Right hindlimb (tissue), 1 donor: ENCODE data around the gene MCC.
A peak's percentile ranks its signal among the peaks of the same experiment; 100 is the strongest.

Experiments used
- DNase-seq: peaks from one replicate; pipeline ENCODE4 v3.0.0-alpha.2; 2018

MCC gene

GRCh38 chr5:113487781-113488644 is at the start of gene MCC:
Gene MCC (minus strand): TSS chr5:113488453.
- peak; percentile 92 for DNase-seq

DNA sequence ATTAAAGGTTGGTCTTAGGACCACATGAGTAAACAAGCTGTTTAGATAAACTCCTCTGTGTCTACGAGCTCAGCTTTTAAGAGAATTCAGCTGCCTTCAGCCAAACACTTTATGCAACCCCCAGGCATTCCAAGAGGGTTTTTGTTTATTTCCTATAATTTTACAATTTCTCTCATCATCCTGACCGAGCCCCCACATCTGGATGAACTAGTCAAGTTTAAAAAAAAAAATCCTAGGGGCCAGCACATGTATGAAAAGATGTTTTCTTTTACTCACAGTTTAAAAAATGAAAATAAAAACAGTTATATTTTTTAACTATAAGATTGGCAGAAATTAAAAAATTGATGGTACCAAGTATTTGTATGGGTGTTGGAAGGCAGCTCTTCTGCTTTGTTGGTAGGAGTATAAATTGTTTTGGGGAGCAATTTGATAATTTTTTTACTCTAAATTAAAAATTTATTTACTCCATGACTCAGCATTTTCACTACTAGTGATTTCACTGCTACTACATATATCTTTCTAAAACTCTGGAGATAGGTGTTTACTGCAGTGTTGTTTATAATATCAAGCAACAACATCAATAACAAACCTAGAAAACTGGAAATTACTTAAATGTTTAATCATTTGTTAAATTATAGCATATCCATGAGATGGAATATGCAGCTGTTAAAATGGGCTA is 43.4 kb upstream of the MCC start:
- DNase-seq = no peak

- DNase-seq = no peak
Observed at GRCh38 chr5:113527746-113528145, 39.5 kb upstream of the MCC start.

- no peak for DNase-seq
Observed at GRCh38 chr5:113526421-113526820, 38.2 kb upstream of the MCC start.

GRCh38 chr5:113524927-113525326 is 36.7 kb upstream of the MCC start:
- DNase-seq = no peak

DNA sequence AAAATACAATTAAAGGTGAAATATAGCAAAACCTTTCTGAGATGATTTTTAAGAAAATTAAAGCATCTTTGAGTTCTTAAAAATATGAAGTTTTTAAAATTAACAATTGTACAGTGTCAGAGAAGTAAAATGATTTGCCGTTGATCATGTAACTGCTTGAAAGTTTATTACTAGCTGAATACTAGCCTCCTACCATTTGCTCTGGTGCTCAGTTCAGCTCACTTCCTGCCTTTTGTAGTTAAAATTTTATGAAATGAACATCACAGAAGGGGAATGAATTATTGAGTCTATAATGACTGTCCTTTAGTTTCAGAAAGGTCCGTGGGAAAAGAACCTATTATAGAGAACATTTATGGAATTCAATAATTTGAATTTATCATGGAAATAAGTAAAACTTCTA is 34.9 kb upstream of the MCC start:
- DNase-seq = no peak

DNA sequence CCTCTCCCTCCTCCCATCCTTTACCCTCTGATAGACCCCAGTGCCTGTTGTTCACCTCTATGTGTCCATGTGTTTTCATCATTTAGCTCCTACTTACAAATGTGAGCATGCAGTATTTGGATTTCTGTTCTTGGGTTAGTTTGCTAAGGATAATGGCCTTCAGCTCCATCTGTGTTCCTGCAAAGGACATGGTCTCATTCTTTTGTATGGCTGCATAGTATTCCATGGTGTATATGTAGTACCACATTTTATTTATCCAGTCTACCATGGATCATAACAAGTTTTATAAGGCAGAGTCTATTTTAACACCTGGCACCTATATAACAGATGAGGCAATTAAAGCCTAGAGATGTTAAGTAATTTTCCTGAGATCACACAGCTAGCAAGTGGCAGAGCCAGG is 32.6 kb upstream of the MCC start:
- no peak for DNase-seq

- DNase-seq = no peak
Observed at GRCh38 chr5:113520429-113520828, 32.2 kb upstream of the MCC start.

DNA sequence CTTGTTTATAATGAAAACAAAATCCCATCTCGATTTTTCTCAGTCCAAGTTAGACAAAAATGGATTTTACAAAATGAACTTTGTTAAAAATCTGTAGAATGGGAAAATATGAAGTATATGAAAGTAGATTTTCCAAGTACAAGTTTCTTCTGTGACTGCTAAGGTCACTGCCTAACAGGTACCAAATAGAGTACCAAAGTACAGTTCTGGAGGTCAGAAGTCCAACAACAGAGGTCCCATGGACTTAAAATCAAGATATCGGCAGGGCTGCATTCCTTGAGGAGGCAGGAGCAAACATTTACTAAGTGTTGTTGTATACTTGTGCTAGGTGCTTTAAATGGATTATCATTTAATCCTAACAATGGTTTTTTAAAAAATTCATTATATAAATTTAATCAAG is 31.2 kb upstream of the MCC start:
- DNase-seq = no peak

GRCh38 chr5:113518884-113519283 is 30.6 kb upstream of the MCC start:
- DNase-seq = no peak

DNA sequence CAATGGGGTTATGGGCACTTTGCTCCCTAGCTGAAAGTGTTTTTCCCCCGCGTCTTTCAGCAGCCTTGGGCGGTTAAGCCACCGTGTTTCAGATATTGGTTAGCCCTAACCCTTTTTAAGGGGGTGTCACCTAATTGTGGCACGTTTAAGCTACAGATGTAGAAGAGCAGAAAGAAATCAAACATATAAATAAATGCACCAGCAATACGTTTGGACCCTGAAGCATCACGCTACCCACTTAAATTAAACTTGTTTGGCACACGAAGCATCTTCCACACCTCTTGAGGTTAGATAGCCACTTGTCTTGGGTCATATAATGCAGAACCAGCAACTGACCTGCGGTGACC is 26.0 kb upstream of the MCC start:
- DNase-seq = peak; percentile 15

GRCh38 chr5:113513384-113514288 is 25.4 kb upstream of the MCC start, which contains the start of gene YTHDC2:
Gene YTHDC2 (plus strand): TSS chr5:113513694. CDS start chr5:113513896, 202 bp downstream.
- peak; percentile 93 for DNase-seq

DNA sequence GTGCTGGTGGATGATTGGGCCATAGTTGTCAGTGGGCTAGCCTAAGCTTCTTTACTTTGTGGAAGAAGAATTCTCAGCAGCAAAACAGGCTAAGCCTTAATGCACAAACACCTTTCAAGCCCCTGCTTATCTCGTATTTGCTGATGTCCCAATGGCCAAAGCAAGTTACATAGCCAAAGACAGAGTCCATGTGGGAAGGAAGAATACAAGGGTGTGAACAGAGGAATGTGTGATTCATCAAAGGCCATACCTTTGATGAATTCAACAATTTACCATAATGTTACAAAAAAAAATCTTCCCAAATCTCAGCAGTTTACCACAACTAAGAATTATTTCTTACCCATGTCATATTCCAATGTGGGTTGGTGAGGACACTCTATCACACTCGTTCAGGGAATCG is 24.1 kb upstream of the MCC start:
- no peak for DNase-seq

DNA sequence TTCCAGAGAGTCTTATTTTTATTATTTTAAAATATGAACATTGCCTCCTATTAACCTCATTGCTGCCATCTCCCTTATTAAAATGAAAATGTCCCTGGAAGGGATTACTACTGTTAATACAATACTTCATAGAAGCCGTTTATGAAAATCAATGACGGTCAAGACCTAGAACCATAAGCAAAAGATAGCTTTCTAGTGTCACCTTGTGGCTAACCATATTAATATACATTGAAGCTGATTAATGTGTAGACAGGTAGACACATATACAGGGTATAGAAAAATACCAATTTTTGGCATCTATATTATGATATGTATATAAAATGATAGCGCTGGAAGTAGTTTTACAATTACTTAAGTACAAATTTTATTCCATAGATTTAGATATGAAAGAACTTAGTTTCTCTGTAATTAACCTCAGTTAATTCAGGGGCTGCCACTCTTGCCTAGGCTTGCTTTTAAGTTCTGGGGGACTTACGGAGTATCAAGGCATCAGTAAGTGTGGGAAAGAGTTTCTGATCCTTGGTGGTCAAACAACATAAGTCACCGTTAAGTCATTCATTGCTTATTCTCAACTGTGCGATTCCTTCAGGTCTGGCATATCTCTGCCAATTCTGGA is 22.7 kb upstream of the MCC start:
- no peak for DNase-seq

- no peak for DNase-seq
Observed at GRCh38 chr5:113508756-113509155, 20.5 kb upstream of the MCC start.

DNA sequence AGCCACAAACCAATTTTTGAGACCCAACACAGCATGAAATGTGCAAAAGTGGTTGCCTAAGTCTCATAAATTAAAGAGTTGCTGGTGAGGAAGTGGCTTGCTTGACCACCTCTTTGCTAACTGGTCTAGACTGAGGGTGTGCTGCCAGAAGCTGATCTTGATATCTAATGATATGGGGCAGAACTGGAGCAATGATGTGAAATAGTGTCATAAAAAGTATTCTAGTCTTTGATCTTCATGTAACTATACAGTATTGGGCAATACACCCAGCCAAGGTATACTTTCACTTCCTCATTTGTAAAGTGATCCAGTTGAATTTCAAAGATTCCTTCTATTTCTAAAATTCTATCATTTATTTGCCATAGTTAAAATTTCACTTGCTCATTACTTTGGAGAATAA is 19.3 kb upstream of the MCC start:
- DNase-seq = no peak

DNA sequence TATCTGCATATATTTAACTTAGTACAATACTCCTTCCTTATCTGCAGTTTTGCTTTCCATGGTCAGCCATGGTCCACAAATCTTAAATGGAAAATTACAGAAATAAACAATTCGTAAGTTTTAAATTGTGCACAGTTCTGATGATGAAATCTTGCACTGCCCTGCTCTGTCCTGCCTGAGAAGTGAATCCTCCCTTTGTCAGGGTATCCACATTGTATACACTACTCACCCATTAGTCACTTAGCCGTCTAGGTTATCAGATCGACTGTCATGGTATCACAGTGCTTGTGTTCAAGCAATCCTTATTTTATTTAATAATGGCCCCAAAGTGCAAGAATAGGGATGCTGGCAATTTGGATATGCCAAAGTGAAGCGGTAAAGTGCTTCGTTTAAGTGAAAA is 16.9 kb upstream of the MCC start:
- DNase-seq = no peak

DNA sequence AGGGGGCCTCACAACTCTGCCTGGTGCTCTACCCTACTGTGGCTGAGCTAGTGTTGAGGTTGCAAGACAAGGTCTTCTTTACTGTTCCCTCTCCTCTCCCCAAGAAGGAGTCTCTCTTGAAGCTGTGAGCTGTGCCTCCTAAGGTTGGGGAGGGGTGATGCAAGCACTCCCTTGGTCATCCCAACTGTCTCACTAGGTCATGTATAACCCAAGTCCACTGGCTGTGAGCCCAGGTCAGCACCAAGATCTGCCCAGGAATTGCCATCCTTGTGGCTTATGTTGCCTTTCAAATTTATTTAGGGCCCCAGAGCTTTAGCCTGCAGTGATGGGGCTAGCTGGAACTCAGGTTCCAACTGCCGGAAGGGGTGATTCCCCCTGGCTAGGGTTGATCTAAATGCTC is 14.9 kb upstream of the MCC start:
- DNase-seq = no peak

DNA sequence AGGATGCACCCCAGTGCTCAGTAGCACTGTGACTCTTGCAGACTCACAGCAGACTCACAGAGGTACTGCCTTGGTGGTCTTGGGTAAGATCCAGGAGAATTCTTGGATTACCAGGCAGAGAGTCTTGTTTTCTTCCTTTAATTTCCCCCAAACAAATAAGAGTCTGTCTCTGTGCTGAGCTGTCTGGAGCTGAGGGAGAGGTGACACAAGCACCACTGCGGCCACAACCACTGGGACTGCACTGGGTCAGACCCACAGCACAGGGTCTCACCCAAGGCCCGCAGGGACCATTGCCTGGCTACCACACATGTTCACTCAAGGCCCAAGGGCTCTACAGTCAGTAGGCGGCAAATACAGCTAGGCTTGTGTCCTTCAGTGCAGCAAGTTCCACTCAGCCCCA is 13.8 kb upstream of the MCC start:
- no peak for DNase-seq

DNA sequence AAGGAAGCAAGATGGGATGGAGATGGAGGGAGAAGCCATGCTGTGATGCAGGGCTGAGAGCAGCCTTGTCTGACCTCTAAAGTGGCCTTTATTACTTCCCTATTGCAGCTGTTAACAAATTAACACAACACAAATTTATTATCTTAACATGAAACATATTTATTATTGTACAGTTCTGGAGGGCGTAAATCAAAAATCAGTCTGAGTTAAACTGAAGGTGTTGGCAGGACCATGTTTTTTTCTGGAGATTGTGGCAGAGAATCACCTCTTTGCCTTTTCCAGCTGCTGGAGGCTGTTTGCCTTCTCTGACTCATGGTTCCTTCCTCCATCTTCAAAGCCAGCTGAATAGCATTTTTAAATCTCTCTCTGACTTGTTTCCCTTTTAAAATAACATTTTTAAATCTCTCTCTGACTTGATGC is 7.2 kb upstream of the MCC start:
- DNase-seq = no peak

DNA sequence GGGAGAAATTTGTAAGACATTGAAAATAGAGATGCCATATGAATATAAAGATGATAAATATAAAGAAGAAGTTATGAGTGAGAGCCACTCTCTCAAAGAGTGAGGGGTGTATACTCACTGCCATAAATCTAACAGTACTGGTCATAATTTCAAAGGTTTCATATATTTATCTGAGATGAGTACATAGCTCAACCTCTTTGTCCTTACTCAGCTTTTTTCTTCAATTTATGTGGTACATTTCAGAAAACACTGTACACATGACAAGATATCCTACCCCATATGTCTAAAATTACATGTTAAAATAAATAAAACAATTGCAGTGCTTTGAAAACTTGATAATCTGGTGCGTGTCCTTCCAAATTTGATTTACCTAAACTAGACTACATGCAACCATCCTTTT is 5.2 kb upstream of the MCC start:
- no peak for DNase-seq

DNA sequence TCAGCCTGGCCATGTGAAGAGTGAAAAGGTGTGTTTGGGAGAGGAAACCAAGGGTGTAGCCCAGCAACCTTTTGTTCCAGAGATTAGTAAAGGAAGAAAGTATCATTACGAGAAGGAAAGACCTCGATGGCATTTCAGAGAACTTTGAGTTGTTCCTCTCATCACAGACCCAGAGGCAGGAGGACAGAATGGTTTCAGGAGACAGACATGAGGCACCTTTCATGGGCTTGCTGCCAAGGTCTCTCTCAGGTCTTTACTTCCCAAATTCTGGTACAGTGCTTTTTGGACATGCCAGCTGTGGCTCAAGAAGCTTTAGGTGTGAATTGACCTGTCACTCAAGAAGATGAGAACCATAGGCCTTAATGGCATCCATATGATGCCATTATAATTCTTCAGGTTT is 2.8 kb upstream of the MCC start:
- no peak for DNase-seq

- DNase-seq = no peak
Observed at GRCh38 chr5:113490317-113490716, 2.1 kb upstream of the MCC start.
